GM12891 (cell line): Measurements from ENCODE around the gene RTN1.

Experiments
- DNase-seq: peaks from one replicate; pipeline ENCODE4 v3.0.0; 2011; ENCODE audit warnings: low spot score; ENCODE audit not compliant: insufficient read length
- FAIRE-seq: peaks from 2 replicates; lab custom pipeline; 2011; peaks lifted over from hg19 to GRCh38; lab: Jason Lieb, UNC
- PAX5 ChIP-seq: IDR thresholded peaks from 2 replicates; pipeline ENCODE4 v1.6.1; 2011; ENCODE audit warnings: low read length, moderate library complexity, mild to moderate bottlenecking; ENCODE audit not compliant: insufficient read depth, severe bottlenecking
- POLR2A ChIP-seq: IDR thresholded peaks from 2 replicates; pipeline ENCODE4 v1.6.1; 2011; ENCODE audit warnings: low read depth, low read length, control low read depth
- POLR2AphosphoS5 ChIP-seq: IDR thresholded peaks from 2 replicates; pipeline ENCODE4 v1.6.1; 2011; ENCODE audit warnings: low read depth, low read length, control low read depth
- POU2F2 ChIP-seq: IDR thresholded peaks from 2 replicates; pipeline ENCODE4 v1.6.1; 2011; ENCODE audit warnings: low read depth, mild to moderate bottlenecking, control low read depth, low read length, moderate library complexity
- SPI1 ChIP-seq: IDR thresholded peaks from 2 replicates; pipeline ENCODE4 v1.6.1; 2011; ENCODE audit warnings: low read depth, low read length, control low read depth
- TAF1 ChIP-seq: IDR thresholded peaks from 2 replicates; pipeline ENCODE4 v1.6.1; 2011; ENCODE audit warnings: low read depth, low read length, control low read depth

RTN1 gene

GRCh38 chr14:59638885-59639284 lies 231.7 kb downstream of the RTN1 start:
- no peak for FAIRE-seq
- TF ChIP-seq POLR2A (no peak), SPI1 (no peak), TAF1 (no peak), PAX5 (no peak), POU2F2 (no peak), POLR2AphosphoS5 (no peak)
- DNase-seq: no peak

- DNase-seq: no peak
- no peak for TF ChIP-seq TAF1
- no peak for TF ChIP-seq SPI1
- no peak for TF ChIP-seq PAX5
- TF ChIP-seq POLR2A: no peak
- TF ChIP-seq POLR2AphosphoS5: no peak
- no peak for TF ChIP-seq POU2F2
- no peak for FAIRE-seq
Observed at GRCh38 chr14:59634617-59635016, 236.0 kb downstream of the RTN1 start.

GRCh38 chr14:59633486-59633885 lies 237.1 kb downstream of the RTN1 start:
- no peak for TF ChIP-seq POLR2AphosphoS5
- no peak for TF ChIP-seq PAX5
- no peak for TF ChIP-seq TAF1
- no peak for TF ChIP-seq SPI1
- no peak for TF ChIP-seq POLR2A
- no peak for TF ChIP-seq POU2F2
- no peak for DNase-seq
- no peak for FAIRE-seq

- TF ChIP-seq POLR2A: no peak
- TF ChIP-seq POU2F2: no peak
- no peak for TF ChIP-seq PAX5
- no peak for TF ChIP-seq SPI1
- no peak for TF ChIP-seq TAF1
- no peak for TF ChIP-seq POLR2AphosphoS5
- FAIRE-seq (peak; percentile 65), DNase-seq (no peak)
Observed at GRCh38 chr14:59632381-59632780, 238.2 kb downstream of the RTN1 start.

DNA sequence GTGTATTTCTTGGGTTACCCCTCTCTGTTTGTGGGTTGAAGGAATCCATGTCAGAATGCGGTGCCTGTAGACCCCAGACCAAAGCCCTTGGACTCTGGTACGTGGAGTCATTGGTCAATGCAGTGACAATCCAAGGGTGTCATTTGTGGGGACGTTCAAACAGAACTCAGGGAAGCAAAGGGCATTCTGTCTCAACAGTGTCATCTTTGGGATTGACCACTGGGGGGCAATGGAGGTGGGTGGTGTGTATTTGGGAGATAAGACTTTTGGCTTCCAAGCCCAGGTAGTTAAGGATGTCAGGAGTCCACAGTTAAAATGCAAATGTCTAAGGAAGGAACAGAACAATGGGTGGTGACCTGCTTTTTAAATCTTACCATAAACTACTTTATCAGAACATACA lies 239.3 kb downstream of the RTN1 start:
- DNase-seq (no peak), FAIRE-seq (no peak)
- no peak for TF ChIP-seq TAF1
- no peak for TF ChIP-seq POLR2AphosphoS5
- no peak for TF ChIP-seq POLR2A
- no peak for TF ChIP-seq POU2F2
- TF ChIP-seq SPI1: no peak
- no peak for TF ChIP-seq PAX5

DNA sequence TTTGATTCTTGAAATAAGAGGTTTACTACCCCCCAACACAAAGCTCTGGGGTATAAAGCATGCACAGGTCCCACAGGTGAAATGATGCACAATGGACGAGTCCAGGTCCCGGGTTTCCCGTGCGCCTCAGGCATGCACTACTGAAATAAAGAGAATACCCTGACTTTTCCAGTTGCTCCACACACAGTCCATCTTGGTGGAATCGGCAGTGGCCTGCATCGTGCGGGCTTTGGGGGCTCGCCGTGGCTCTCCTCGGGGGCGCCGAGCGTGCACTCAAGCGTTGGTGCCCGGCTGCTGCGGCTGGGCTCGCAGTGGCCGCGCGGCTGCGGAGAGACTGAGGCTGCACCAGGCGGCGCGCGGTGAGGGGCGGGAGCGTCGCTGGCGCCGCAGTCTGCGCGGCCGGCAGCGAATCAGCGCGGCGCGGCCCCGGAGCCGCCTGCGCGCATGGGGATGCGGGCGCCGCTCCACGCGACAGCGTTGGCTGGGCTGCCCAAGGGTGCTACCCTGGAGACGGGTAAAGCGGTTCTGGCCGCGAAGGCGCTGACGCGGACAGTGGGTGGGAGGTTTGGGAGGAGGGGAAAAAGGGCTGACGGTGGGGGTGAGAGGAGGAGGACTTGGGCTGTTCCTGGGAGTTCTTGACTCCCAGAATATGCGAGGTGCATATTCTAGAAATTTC lies 240.2 kb downstream of the RTN1 start:
- no peak for FAIRE-seq

GRCh38 chr14:59629444-59630287 lies 240.9 kb downstream of the RTN1 start:
- no peak for FAIRE-seq
- no peak for DNase-seq
- TF ChIP-seq SPI1: no peak
- TF ChIP-seq POU2F2: no peak
- no peak for TF ChIP-seq TAF1
- no peak for TF ChIP-seq POLR2A
- no peak for TF ChIP-seq PAX5
- no peak for TF ChIP-seq POLR2AphosphoS5

More for the DNA sequence above, 240.2 kb downstream of the RTN1 start:
- TF ChIP-seq SPI1: no peak
- TF ChIP-seq POLR2AphosphoS5: no peak
- no peak for TF ChIP-seq TAF1
- no peak for TF ChIP-seq POU2F2
- peak; percentile 30 for DNase-seq

- TF ChIP-seq TAF1: no peak
- no peak for TF ChIP-seq POU2F2
- TF ChIP-seq PAX5: no peak
- no peak for TF ChIP-seq SPI1
- TF ChIP-seq POLR2AphosphoS5: no peak
- no peak for DNase-seq
- no peak for FAIRE-seq
Observed at GRCh38 chr14:59627011-59627520, 243.5 kb downstream of the RTN1 start.

DNA sequence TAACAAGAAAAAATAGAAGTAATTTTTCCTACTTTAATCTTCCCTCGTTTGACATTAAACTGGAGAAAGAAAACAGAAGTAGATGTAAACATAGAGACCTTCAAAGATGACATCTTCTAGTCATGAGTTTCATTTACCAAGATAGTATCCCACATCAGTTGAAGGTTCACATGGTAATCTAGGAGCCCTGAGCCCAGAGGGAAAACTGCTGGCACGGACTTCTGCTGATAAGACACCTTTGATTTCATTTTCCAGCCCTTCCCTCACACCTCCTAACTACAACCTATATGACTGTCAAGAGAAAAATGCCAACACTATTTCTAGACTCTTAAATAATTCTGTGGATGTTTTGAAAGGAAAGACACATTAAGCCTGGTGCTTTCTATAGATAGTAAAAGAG lies 247.9 kb downstream of the RTN1 start:
- no peak for TF ChIP-seq POLR2AphosphoS5
- no peak for TF ChIP-seq POLR2A
- no peak for TF ChIP-seq PAX5
- TF ChIP-seq POU2F2: no peak
- TF ChIP-seq TAF1: no peak
- TF ChIP-seq SPI1: no peak
- FAIRE-seq (no peak), DNase-seq (no peak)
